ENCODE results near the gene KLF3. TPM values are rescaled to one million over a fixed set of nuclear protein-coding genes. Genes with fewer than 3 reads are reported as not detected.

KLF3 gene
- total RNA-seq, 2 experiments from 2014 or later = 203 to 204 TPM

DNA sequence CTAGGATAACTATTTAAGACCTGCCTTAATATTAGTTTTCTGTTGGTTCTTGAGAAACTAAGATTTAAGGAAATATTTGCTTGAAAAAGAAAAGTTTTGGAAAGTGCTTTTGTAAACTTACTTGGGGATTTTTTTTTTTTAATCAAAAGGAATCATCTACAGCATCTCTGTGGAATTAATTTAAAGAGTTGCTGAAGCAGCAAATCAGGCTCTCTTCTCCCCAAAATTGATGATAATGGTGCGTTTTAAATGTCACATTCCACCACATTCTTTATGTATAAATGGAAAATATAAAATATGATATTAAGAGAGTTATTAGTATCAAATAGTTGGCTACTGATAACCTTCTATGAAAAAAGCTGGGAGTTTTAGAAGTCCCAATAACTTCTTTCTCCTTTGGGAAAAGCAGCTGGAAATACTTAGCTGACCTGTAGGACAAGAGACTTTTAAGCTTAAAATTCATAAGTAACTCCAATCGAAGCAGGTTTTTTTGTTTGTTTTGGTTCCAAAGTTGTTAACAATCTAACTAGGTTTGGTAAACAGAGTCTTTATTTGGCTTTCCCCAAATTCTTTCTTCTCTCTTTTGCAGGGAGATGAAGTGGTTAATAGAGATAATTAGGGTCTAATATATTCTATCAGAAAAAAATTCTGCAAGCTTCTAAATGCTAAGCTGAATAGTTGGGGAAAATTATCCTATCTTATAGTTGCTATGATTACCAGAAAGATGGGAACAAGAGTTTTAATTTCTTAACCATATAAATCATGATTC is 4.4 kb downstream of the KLF3 start:
- peak overlapping the region; percentile 75 for H3K4me3 Mint-ChIP-seq
- POLR2A ChIA-PET = interaction anchor here (1.2 to 5.3 kb wide), 9 partner anchors 9 to 488 kb away, joined by 3 to 64 read pairs (median 4); no protein-coding TSS in a partner anchor
- no peak overlapping the region for H3K4me3 ChIP-seq (ENCODE audit: low read length)

GRCh38 chr4:38669208-38669607 is 5.2 kb downstream of the KLF3 start:
- Histone ChIP-seq H3K27me3 (ENCODE audit: control insufficient read depth in 1 of 2, insufficient read depth in 2 of 2, low read length in 2 of 2) (no peaks in the 10 kb centered on the region), H3K4me3 (ENCODE audit: low read length) (no peak overlapping the region), H3K36me3 (ENCODE audit: insufficient read depth, low read length) (peaks cover 10% of the 10 kb centered on the region), H3K9me3 (ENCODE audit: control insufficient read depth in 1 of 2, insufficient read depth in 1 of 2, low read length in 2 of 2) (no peaks in the 10 kb centered on the region), H3K4me1 (ENCODE audit: insufficient read depth, low read length) (peaks cover 54% of the 10 kb centered on the region), H3K27ac (ENCODE audit: low read depth in 1 of 2, low read length in 2 of 2) (peak overlapping the region; percentile 23 to 28)
- ChIA-PET POLR2A (interaction anchor here (1.2 to 5.3 kb wide), 7 partner anchors 9 to 489 kb away, joined by 3 to 64 read pairs (median 4); no protein-coding TSS in a partner anchor), CTCF (interaction anchor here (1.4 kb wide), 1 partner anchor 490 kb away, joined by 4 read pairs; no protein-coding TSS in a partner anchor)
- DNase-seq (peak in 1 of 14 experiments; percentile 58), ATAC-seq (ENCODE audit: poor library complexity) (no peak)
- intact Hi-C loops (cut with DNase I, micrococcal nuclease) = loop anchor here in 1 of 2 experiments (5.0 to 10.0 kb wide), 3 partner anchors 62 to 984 kb away; partner anchors contain the start of genes RELL1 and WDR19
- Mint-ChIP-seq H3K9me3 (no peaks in the 10 kb centered on the region), H3K27me3 (no peaks in the 10 kb centered on the region), H3K27ac (peak overlapping the region; percentile 81), H3K36me3 (ENCODE audit: low read depth) (peaks cover 32% of the 10 kb centered on the region), H3K4me1 (ENCODE audit: low read depth) (peaks cover 80% of the 10 kb centered on the region), H3K4me3 (peak overlapping the region; percentile 75)
- TF ChIP-seq CTCF (IDR thresholded peaks at IDR 0.05) = no peak

More for the DNA sequence above, 4.4 kb downstream of the KLF3 start:
- Mint-ChIP-seq H3K4me1 (ENCODE audit: low read depth) (peaks cover 71% of the 10 kb centered on the region), H3K9me3 (no peaks in the 10 kb centered on the region), H3K27ac (peak overlapping the region; percentile 91), H3K36me3 (ENCODE audit: low read depth) (peaks cover 32% of the 10 kb centered on the region), H3K27me3 (no peaks in the 10 kb centered on the region)
- intact Hi-C loops (cut with DNase I, micrococcal nuclease) = loop anchor here in 1 of 2 experiments (5.0 to 10.0 kb wide), 3 partner anchors 61 to 984 kb away; partner anchors contain the start of genes RELL1 and WDR19
- Histone ChIP-seq H3K36me3 (ENCODE audit: insufficient read depth, low read length) (peaks cover 10% of the 10 kb centered on the region), H3K27ac (ENCODE audit: low read depth in 1 of 2, low read length in 2 of 2) (peak overlapping the region; percentile 68 to 80), H3K9me3 (ENCODE audit: control insufficient read depth in 1 of 2, insufficient read depth in 1 of 2, low read length in 2 of 2) (no peaks in the 10 kb centered on the region), H3K27me3 (ENCODE audit: control insufficient read depth in 1 of 2, insufficient read depth in 2 of 2, low read length in 2 of 2) (no peaks in the 10 kb centered on the region), H3K4me1 (ENCODE audit: insufficient read depth, low read length) (peaks cover 46% of the 10 kb centered on the region)
- TF ChIP-seq CTCF (IDR thresholded peaks at IDR 0.05) = no peak
- CTCF ChIA-PET = interaction anchor here (1.2 to 1.4 kb wide), 2 partner anchors 349 to 489 kb away, joined by 3 to 4 read pairs; no protein-coding TSS in a partner anchor
- DNase-seq (no peak), ATAC-seq (ENCODE audit: poor library complexity) (no peak)

GRCh38 chr4:38670109-38670901 is 6.3 kb downstream of the KLF3 start:
- H3K4me3 ChIP-seq (ENCODE audit: low read length) = peak overlapping the region; percentile 22
- DNase-seq (no peak), ATAC-seq (ENCODE audit: poor library complexity) (no peak)
- H3K27me3 Mint-ChIP-seq = no peaks in the 10 kb centered on the region
- TF ChIP-seq CTCF (IDR thresholded peaks at IDR 0.05) = no peak
- ChIA-PET POLR2A (interaction anchor here (0.6 to 2.1 kb wide), 4 partner anchors 12 to 350 kb away, joined by 3 to 7 read pairs (median 4); no protein-coding TSS in a partner anchor), CTCF (interaction anchor here (1.1 to 2.5 kb wide), 2 partner anchors 350 to 491 kb away, joined by 3 to 8 read pairs; no protein-coding TSS in a partner anchor)
- peak overlapping the region; percentile 54 to 71 for H3K27ac ChIP-seq (ENCODE audit: low read depth in 1 of 2, low read length in 2 of 2)
- H3K36me3 Mint-ChIP-seq (ENCODE audit: low read depth) = peaks cover 28% of the 10 kb centered on the region
- H3K36me3 ChIP-seq (ENCODE audit: insufficient read depth, low read length) = peaks cover 10% of the 10 kb centered on the region
- peak overlapping the region; percentile 81 for H3K27ac Mint-ChIP-seq
- peaks cover 91% of the 10 kb centered on the region for H3K4me1 Mint-ChIP-seq (ENCODE audit: low read depth)
- intact Hi-C loops (cut with DNase I, micrococcal nuclease) = no loop called here
- H3K9me3 ChIP-seq (ENCODE audit: control insufficient read depth in 1 of 2, insufficient read depth in 1 of 2, low read length in 2 of 2) = no peaks in the 10 kb centered on the region
- no peaks in the 10 kb centered on the region for H3K9me3 Mint-ChIP-seq
- H3K4me3 Mint-ChIP-seq = peak overlapping the region; percentile 82
- H3K27me3 ChIP-seq (ENCODE audit: control insufficient read depth in 1 of 2, insufficient read depth in 2 of 2, low read length in 2 of 2) = no peaks in the 10 kb centered on the region
- H3K4me1 ChIP-seq (ENCODE audit: insufficient read depth, low read length) = peaks cover 63% of the 10 kb centered on the region

Data from CD4-positive, alpha-beta T cell (primary cell).